ENCODE results near the gene DEGS2.

DEGS2 gene

DNA sequence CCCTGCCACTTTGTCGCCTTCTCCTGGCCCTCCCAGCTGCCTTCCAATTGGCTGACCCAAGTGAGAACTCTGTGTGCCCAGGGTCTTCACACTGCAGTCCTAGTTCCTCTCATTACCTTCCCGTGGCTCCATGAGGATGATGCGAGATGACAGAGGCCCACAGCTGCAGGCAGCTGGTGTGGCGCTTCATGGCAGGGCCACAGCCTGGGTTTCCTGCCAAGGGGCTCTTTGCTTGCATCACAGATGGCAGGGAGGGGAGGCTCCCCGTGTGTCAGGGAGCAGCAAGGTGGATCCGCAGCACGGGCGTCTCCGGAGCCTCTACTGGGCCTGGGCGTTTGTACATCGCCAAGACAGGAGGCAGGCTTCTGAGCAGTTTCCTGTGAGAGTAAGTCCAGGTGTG, 28.9 kb downstream of the DEGS2 start:
- no peak for DNase-seq

GRCh38 chr14:100129161-100129589, 30.3 kb downstream of the DEGS2 start:
- DNase-seq, result no peak

GRCh38 chr14:100128688-100129087, 30.8 kb downstream of the DEGS2 start:
- no peak for DNase-seq

DNA sequence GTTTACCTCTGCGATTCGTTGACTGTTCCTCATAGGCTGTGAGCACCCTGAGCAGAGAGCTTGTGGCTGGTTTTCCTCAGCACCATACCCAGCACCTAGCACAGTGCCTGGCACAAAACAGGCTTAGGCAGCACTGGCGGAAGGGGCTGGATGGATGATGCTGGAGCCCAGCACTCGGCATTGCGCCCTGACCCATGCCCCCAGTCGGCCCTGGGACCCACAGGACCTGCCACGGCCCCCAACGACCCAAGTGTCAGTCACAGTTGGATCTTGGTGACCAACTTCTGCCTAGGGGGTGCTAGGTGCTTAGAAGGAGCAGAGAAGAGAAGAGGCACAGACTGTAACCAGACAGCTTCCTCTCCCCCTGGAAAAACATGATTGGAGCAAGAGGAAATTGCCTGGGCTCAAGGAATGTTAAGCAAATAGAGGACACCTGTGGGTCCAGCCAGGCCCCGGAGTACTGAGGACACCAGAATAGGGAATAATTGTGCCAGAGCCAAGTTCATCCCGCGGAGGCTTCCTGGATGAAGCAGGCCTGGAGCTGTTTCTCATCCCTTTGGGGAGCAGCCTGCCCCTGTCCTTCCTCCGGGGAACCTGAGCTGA, 31.5 kb downstream of the DEGS2 start:
- DNase-seq, result no peak

DNA sequence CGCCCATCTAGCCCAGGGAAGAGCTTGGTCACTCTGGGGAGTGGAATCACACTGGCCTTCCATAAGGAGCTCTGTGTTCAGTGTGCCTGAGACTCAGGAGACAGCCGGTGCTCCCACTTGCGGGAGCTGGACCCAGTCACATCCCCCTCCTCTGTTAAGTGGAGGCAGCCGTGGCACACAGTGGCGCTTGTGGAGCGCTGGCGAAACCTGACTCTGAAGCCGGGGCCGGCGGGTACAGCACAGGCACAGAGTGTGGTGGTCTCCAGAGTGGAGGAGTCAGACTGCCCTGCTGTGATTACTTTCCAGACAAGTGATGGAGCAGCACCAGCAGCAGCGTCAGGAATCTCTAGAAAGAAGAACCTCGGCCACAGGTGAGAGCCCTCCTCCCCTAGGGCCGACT, 33.0 kb downstream of the DEGS2 start:
- no peak for DNase-seq

DNA sequence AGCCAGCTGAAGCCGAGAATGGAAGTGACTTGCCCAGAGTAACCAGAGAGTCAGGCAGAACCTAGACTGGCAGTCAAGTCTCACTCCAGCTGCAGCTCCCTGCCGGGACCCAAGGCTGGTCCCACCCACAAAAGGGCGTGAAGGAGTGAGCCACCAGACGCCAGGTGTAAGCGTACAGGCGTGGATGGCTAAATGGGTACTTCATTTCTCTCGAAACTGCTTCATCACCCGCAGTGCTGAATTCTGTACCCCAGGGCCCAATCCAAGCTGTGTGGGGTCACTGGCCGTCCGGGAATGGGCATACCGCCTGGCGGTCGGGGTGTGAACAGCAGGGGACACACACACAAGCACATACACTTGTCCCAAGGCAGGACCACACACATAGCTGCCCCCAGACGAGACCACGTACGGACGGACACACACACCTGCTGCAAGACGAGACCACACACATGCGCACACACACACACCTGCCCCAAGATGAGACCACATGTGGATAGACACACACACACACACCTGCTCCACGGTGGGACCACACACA, 34.8 kb downstream of the DEGS2 start:
- DNase-seq, result no peak

GRCh38 chr14:100123618-100124017, 35.8 kb downstream of the DEGS2 start:
- no peak for DNase-seq

- DNase-seq, result no peak
Measured at GRCh38 chr14:100122481-100123223, 36.8 kb downstream of the DEGS2 start.

DNA sequence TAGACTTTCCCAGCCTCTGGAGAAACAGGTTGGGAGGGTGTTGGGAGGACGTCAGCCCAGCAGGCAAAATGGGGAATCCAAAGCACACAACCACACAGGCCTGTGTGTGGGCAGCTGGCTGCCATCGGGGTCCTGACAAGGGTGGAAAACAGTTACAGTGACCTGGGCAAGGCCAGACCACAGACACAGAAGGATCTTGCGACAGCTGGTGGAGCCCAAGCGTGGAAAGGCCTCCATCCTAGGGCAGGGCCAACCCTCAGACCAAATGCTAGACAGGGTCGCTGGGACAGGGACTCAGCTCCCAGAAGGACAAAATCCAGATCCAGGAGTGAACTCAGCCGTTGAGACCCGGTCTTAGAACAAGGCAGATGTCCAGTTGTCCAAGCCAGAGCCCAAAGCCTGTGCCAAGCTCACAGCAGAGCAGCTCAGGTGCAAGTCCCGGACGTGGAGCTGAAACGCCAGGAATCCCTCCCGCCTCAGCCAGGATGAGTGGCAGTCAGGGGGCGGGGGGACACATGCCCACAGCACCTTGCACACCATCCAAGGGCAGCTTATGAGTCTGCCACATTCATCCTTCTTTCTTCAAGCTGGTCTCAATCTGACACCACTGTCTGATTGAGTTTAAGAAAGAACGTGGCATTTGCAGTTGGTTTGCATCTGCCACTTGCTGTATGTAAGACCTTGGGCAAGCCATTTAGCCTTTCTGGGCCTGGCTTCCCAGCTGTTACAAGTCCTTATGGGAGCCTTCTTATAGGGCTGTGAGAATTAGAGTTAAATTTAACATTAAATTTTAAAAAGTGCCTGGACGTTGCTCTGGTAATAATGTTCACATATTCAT, 37.6 kb downstream of the DEGS2 start:
- no peak for DNase-seq

DNA sequence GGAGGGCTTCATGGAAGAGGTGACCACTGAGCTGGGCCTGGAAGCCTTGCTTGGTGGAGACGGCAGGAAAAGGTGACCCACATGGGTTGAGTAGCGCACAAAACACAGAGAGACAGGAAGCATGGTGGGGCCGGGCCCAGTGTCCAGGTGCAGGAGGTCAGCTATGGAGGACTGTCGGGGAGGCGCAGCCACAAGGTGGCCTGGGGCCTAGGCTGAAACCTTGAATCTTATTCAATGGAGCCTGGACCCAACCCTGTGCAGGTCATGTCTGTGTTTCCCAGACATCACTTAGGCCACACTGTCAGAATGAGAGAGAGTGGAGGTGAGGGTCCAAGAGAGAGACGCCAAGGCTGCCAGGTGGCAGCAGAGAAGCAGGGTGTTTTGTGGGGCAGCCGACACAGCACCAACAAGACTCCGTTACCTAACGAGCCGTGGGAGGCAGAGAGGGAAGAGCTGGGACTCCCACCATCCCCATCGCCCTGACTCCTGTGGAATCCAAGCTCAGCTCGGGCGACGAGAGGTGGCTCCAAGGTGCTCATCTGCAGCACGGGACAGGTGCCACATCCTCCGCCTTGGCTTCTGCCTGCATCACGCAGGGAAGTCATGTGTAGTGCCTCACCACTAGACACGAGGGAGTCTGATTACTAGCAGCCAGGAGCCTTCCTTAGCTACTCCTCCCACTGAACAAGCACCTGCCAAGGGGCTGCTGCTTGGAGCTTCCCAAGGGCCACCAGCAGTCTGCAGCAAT, 38.7 kb downstream of the DEGS2 start:
- no peak for DNase-seq

DNA sequence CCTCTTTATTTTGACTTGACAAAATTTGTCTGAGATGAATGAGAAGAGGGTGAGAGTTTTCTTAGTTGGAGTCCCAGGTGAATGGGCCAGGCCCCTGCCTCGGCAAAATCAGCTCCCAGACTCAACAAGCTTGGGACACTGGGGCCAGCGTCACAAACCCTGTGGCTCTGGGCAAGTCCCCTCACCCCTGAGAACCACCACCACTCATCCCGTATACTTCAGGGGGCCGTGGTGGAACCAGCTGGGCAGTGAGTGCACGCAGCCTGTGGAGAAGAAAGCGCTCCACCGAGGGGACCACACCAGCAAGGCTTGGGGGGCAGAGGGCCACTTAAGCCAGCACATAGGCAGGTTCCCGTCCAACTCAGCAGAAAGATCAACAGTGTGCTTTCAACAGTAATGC, 40.2 kb downstream of the DEGS2 start:
- no peak for DNase-seq

GRCh38 chr14:100118396-100119011, 40.9 kb downstream of the DEGS2 start:
- DNase-seq, result no peak

DNA sequence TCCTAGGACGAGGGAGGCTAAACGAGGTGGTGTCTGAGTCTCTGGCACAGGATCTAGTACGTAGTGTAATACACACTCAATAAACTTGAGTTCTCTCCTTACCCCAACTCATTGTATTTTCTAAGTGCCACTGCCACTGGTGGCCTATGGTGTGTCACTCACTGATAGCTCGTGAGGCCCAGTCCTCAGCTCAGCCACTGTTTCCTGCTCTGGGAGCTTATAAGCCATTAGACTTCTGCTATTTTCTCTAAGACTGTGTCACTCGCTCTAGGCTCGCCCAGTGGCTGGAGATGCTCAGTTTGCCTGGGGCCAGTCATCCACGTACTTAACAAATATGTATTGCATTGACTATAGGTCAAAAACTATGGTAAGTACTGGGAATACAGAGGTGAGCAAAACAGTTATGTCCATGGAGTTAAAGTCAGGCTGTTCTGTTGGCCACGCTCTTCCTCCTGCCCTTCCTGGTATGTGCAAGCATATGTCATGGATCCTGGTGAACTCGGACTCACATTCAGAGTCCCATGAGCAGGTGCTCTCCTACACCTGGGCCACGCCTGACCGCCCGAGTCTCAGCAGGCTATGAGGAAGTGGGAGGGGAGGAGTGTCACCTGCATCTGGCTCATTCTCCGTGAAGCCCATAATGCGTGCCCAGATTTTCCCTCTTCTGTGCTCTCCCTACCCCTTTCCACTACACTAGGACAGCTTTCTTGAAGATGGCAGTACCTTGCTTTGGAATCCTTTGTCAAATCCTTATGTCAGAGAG, 41.6 kb downstream of the DEGS2 start:
- DNase-seq, result no peak

DNA sequence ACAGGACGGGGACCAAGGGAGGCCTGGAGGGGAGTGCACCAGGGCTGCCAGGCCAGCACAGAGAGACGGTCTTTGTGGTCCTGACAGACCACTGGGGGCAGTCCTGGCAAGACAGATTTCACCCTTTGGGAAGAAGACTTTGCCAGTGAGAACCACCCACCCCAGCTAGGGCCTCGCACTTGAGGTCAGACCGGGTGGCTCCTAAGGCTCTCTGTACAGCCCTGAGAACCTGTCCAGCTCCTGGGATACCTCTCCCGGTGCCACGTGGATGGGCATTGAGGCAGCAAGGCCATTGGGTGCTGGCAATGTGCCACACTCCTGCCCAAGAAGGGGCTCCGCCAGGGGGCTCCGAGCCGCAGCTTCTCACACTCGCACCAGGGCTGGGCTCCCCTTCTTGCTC, 42.4 kb downstream of the DEGS2 start:
- DNase-seq, result no peak

GRCh38 chr14:100116134-100116533, 43.3 kb downstream of the DEGS2 start:
- no peak for DNase-seq

DNA sequence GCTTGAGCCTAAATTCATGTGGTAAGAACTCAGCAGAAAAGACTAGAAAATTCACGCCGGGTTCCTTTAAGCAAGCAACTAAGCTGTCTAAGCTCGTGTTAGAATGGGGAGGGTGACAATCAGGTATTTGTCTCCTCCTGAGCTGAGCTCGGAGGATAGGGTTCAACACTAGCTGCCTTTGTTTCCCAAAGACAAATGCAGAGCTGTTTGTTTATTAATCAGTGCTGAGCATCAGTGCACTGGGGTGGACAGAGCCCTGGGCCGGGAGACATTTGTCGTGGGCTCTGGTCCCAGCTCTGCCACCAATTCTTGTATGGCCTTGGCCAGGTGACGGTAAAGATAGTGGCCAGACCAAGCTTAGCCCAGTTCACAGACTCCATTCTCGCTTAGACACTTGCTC, 43.7 kb downstream of the DEGS2 start:
- no peak for DNase-seq

DNA sequence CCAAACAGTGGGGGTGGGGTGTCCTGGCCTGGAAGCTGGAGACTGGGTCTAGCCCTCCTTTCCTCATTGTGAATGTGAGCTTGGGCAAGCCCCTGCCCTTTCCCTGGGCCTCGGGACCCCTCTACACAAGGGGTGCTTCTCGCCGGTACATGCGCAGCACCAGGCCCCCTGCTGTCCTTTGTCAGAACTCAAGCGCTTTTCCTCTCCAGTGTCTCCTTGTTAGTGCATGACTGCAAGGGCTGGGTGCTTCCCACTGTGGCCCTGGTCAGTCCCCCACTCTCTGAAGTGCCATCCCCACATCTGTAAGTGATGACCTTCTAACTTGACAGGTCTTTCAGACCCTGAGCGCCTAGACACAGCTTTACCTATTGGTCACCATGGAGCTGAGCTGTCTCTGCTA, 44.2 kb downstream of the DEGS2 start:
- no peak for DNase-seq

DNA sequence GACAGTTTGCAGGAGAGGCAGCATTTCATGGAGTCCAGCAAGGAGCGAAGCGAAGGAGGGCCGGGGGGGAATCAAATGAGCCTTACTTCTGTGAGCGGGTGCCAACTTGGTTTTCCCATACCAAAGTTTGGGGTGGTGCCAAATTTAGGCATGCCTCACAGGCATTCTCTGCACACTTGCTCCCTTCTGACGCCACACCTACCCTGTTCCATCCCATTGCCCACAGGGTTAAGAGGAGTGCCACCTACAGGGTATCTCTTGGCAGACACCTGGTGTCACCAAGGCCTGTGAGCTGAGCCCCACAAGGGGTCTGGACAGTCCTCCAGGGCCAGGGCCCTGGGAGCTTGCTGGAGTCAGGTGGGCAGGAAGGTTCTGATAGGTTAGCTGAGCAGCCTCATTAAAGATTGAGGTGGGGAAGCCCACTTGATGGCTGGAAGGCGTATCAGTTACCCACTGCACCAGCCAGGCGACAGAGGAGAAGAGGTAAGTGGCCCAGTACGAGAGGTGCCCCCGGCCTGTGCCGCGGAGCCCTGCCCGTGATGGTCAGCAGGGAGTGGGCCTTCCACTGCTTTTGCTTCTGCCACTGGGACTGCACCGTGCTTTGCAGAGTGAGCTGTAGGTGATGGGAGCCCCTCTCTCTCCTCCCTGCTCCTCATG, 45.2 kb downstream of the DEGS2 start:
- DNase-seq, result no peak

GRCh38 chr14:100111931-100112704, 47.3 kb downstream of the DEGS2 start:
- no peak for DNase-seq

DNA sequence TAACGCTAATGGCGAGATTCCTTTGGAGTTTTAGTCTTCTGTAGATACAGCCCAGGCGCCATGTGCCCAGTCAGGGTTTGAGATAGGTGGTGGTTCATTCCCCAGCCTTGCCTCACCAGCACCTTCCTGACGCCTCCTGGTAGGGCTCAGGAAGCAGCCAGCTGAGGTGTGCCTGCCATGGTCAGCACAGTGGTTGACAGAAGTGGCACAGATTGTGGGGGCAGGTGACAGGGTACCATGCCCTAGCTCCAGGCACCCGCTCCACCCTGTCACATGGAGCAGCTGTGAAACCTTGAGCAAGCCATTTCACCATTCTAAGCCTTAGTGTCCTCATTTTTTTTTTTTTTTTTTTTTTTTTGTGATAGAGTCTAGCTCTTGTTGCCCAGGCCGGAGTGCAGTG, 48.6 kb downstream of the DEGS2 start:
- peak; percentile 3 for DNase-seq
